ENCODE results near the gene BLMH.

DNA sequence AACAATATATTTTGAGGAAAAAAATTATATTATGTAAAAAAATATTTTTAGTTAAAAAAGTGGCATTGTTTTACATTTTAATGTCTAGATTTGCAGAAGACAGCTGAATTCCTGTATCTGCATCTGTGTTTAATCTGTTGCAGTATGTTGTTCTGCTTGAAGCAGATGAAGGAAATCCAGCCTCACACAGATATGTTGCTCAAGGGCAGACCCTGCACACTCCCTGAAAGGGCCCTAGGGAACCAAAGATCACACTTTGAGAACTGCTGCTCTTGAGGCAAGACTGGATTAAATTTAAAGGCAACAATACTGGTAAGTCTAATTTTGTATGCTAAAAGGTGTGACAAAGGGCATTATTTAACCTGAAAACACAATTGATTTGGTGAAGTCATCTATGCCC, 39.8 kb downstream of the BLMH start:
- TF ChIP-seq, protein P1, sequence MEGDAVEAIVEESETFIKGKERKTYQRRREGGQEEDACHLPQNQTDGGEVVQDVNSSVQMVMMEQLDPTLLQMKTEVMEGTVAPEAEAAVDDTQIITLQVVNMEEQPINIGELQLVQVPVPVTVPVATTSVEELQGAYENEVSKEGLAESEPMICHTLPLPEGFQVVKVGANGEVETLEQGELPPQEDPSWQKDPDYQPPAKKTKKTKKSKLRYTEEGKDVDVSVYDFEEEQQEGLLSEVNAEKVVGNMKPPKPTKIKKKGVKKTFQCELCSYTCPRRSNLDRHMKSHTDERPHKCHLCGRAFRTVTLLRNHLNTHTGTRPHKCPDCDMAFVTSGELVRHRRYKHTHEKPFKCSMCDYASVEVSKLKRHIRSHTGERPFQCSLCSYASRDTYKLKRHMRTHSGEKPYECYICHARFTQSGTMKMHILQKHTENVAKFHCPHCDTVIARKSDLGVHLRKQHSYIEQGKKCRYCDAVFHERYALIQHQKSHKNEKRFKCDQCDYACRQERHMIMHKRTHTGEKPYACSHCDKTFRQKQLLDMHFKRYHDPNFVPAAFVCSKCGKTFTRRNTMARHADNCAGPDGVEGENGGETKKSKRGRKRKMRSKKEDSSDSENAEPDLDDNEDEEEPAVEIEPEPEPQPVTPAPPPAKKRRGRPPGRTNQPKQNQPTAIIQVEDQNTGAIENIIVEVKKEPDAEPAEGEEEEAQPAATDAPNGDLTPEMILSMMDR (IDR thresholded peaks at IDR 0.05): no peak
- TF ChIP-seq POLR2AphosphoS5 (IDR thresholded peaks at IDR 0.05): no peak

Measured in suprapubic skin (tissue), 3 donors.